HG03342 (cell line): ENCODE results near the gene CYBB.
"Not testable (repeated sequence)": the region's sequence is repeated elsewhere in the genome, so short reads cannot be mapped to it uniquely, and the experiment has no call there.

Experiments
- ATAC-seq: cut with Tn5 transposase; IDR thresholded peaks from one replicate; pipeline ENCODE4 v1.9.1; 2021; ENCODE audit warnings: mild to moderate bottlenecking, moderate library complexity; ENCODE audit not compliant: unreplicated experiment

The CYBB gene

DNA sequence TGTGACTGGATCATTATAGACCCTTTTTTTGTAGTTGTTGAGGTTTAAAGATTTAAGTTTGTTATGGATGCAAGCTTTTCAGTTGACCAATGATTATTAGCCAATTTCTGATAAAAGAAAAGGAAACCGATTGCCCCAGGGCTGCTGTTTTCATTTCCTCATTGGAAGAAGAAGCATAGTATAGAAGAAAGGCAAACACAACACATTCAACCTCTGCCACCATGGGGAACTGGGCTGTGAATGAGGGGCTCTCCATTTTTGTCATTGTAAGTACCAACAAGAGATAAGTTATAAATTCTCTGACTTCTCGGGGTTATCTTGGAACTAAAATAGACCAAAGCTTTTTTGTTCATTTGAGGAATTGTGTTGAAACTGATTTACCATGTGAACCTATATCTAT, at the start of gene CYBB:
Gene CYBB, plus strand, starts transcription at position 203 of the 400 bp plus-strand sequence. Its CDS starts 19 bp downstream, at position 222.
- no peak for ATAC-seq

DNA sequence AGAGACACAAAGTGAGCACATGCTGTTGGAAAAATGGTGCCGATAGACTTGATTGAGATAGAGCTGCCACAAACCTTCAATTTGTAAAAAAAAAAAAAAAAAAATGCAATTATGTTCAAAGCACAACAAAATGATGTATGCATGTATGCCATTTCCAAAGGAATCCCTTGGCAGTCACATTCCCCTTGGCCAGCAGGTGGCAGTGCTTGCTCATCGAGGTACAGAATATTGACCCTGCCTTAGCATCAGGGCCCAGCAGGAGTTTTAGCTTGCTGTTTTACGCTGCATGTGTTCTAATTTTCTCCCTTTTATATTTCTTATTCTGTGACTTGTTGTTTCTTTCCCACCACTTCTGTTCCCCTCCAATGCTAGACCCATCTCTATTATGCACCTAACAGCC, 34.5 kb upstream of the CYBB start:
- peak; percentile 68 for ATAC-seq

DNA sequence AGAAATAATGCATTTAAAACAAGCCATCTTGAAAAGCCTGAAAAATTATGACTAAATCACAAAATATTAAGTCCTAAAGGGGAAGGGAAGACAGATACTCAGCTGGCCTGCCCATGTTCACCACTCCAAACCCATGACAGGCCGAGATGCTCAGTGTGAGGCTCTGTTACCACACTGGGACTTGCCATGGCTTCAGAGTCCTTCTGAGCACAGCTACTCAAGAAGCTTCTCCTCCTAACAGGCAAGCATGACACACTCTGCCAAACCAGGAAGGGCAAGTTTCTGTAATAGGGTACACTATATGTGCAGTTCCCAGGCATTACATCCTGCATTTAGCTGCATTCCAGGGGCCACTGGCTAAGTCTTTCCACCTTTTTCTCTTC, 34.0 kb upstream of the CYBB start:
- ATAC-seq = peak; percentile 29

DNA sequence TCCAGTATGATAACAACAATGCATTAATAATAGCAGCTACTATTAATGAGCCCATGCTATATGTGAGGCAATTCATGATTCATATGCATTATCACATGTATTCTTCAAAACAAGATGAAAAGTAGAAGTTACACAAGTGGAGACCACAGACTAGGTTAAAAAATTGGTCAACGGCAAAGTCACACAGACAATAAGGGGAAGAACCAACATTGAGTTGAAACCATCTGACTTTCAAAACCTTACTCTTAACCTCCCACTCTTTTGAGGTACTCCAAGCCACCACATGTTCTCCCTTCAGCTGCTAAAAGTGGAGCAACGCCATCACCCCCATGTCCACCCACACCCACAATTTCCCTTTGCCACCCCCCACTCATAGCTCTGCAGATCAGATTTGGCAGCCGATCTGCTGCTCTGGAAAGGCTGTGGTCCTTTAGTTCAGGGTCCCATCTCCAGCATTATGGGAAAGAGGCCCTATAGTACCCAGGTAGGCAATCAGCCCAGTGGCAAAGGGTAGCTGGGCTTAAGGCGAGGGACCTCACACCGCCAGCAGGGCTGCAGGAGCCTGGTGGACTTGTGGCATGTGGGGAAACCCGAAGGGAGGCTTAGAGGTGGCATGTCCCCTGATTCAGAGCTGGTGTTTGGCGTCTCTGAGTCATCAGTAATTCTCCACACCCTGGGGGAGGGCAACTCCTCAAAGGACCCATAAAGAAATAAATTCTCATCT, 33.5 kb upstream of the CYBB start:
- ATAC-seq = peak; percentile 77

DNA sequence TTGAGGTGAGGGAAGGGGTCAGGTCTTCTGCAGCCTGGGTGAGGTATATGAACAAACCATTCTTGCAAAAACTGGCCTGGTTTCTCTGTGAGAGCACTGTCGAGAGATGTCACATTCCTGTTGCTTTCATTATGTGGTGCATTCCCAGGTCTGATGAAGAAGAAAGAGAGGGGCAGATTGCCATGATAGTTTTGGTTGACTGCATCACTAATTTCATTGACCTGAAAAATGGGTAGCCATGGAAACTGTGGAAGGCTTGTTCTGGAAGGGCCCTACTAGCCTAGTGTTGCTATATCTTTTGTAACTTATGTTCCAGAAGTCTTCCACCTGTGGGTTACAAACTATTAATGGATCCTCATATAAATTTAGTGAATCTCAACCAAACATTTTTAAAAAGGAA, 32.9 kb upstream of the CYBB start:
- no peak for ATAC-seq

DNA sequence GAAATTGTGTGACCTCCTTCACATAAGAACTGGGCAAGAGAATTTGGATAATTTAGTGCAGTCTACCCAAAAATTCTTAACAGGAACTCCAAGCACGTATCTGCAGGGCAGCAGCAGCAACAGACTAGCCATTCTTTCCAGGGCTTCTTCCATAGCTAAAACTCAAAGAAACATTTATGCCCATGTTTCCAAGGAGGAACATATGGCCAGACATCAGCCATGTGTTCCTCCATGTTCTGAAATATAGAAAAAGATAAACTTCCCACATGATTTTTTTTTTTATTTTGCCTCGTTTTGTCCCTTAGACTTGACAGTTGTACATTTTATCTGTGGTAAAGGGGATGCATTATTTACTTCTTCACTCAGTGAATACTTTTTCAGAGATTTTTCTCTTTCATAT, 27.6 kb upstream of the CYBB start:
- no peak for ATAC-seq

DNA sequence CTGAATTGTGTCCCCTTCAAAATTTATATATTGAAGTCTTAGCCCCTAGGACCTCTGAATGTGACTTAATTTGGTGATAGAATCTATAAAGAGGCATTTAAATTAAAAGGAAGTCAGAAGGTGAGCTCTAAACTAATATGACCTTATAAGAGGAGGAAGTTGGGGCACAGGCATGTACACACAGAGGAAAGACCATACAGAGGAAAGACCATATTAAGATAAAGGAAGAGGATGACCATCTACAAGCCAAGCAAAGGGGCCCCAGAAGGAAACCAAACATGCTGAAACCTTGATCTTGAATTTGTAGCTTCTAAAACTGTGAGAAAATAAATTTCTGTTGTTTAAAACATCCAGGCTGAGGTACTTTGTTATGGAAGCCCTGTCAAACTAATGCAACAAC, 26.9 kb upstream of the CYBB start:
- ATAC-seq = no peak

DNA sequence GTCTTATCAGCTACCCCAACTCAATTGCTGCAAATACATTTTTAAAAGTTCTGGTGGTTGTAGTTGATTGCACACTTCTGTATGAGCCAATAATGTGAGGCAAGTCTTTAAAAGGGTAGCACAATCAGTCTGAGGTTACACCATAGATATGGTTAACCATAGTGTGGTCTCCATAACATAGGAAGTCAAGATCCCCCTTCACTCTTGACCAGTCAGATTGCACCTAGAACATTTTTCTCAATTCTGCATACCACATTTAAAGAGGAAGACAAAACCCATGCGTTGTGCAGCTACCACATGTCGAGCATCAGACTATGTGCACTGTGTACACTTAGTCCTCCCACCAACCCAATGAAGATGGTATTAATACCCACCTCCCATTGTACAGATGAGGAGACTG, 26.5 kb upstream of the CYBB start:
- no peak for ATAC-seq

DNA sequence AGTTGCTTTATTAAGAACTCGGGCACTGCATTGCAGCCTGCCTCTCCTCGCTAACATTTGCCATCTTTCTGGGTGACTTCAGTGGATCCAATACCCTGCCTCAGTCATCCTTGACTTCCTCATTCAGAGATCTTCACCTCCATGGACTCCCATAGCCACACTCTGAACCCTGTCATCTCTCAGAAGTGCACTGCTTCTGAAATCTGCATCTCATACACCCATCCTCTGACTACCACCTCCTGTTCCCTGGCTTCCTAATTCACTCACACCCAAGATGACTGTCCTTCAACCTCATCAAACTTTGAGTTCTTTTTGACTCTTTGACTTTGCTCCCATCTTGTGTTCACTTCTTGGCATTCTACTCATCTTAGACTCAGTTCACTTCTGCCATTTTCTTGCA, 25.3 kb upstream of the CYBB start:
- ATAC-seq = peak; percentile 14

DNA sequence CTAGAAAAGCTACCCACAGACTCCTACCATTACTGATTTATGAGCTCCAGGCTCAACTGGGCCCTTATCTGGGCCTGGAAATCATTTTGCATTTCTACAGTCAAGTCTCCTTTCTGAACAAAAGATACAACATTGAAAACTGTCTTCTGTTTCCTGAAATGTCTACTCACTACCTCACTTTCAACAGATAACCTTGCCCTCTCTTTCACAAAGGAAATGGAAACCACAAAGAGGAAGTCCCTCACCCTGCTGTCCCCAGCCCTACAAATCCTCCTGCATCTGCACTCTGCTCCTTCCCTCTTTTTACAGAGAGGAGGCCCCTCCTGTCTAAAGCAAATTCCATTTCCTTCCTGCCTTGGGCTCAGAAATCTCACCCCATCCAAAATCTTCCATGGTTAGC, 24.8 kb upstream of the CYBB start:
- ATAC-seq = peak; percentile 93

DNA sequence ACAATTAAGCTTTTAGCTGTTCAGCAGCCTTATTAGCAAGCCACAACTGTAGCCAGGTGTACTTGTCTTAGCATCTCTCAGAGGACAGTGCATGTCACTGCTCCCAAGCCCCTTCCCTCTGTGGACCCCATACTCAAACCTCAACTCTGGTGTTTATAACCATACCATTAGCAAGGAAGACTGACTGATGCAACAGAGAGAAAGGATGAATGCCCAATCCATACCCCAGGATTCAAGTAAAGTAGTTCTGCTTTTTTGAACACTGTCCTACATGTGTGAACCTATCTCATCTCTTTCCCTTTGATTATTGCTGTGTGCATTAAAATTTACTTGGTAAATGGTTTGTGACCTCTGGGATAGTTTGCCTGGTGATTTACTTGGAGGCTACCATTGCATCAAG, 22.8 kb upstream of the CYBB start:
- ATAC-seq = no peak

DNA sequence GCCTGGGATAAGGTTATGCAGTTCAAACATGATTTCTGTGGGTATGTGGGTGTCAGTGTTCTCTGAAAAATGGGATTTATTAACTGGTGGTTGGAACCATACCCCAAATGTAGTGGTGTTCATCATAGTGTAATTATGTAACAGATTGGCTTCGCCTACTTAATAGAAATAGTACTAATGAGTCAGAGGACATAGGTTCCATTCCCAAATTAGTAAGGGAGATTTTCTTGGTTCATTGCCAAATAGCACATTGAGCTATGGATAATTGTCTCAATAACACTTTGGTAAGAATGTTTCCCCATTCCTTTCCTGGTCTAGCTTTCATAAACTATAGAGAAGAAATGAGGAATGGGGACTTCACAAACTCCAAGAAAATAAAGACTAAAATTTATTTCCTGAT, 20.5 kb upstream of the CYBB start:
- ATAC-seq = no peak

DNA sequence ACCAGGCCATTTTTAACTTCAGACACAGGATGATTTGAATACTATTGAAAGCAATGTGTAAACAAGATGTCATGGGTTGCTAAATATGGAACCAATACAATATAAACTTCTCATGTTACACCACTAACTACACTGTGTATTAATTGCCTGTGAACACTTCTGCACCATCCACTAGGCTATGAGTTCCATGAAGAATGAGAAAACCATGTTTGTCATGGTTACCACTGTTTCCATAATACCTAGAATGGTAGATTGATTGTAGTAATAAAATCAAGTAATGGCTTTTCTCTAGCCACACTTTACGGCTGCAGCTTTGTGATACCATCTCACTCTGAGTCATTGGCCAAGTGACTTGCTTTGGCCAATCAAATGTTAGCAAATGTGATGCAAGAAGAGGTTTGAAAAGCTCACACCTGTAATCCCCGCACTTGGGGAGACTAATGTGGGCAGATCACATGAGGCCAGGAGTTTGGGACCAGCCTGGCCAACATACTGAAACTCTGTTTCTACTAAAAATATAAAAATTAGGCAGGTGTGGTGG, 19.9 kb upstream of the CYBB start:
- ATAC-seq = no peak

DNA sequence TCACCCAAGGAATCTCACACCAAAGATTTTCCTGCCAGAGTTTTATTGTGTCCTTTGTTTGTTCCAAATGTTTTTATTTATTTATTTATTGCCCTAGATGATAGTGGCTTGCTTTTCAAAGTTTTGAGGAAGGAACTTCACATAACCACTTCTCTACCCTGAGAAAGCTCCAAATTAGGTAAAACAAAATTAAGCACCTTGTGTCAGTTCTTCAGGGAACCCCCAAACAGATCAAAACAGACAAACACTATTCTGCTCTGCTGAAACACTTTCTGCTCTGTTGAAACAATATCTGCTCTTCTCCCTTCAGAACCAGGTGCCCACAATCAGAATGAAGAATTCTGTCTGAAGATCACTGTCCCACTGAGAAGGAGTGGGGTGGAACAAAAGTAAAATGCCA, 16.5 kb upstream of the CYBB start:
- no peak for ATAC-seq

DNA sequence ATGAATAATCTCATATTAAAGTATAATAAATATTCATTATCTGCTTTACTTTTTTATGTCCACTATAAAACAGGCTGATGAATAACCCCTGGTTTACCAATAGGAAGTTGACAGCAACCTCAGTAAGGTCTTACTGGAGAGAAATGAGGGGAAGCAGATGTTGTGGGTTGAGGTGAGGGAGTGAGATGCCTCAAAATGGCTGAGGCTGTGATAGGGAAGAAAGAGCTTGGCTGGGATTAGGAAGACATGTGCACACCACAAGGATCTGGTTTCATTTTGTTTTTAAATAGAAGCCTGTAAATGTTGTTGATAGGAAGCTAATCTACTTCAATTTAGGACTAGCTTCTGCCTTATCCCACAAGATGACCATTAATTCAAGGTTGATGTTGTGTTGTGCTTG, 14.4 kb upstream of the CYBB start:
- no peak for ATAC-seq

DNA sequence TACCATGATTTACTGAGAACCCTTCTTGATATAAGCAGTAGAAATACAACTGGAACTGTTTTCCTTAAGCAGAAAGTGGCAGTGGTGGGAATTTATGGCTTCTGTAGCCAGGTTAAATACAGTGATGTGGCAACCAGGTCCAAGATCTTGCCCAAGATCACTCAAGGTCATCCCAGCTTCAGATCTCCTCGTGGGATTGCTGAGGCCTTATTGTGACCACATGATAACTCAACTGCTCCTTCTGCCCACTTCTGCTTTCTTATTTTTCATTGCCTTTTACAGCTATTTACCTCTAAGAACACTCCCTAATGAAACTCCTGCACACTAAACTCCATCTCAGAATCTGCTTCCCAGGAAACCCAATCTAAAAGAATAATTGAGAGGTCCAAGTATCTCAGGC, 12.4 kb upstream of the CYBB start:
- ATAC-seq = no peak

DNA sequence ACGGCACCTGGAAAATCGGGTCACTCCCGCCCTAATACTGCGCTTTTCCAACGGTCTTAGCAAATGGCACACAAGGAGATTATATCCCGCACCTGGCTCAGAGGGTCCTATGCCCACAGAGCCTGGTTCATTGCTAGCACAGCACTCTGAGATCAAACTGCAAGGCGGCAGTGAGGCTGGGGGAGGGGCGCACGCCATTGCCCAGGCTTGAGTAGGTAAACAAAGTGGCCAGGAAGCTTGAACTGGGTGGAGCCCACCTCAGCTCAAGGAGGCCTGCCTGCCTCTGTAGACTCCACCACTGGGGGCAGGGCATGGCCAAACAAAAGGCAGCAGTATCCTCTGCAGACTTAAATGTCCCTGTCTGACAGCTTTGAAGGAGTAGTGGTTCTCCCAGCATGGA, 11.0 kb upstream of the CYBB start:
- not testable (repeated sequence) for ATAC-seq

DNA sequence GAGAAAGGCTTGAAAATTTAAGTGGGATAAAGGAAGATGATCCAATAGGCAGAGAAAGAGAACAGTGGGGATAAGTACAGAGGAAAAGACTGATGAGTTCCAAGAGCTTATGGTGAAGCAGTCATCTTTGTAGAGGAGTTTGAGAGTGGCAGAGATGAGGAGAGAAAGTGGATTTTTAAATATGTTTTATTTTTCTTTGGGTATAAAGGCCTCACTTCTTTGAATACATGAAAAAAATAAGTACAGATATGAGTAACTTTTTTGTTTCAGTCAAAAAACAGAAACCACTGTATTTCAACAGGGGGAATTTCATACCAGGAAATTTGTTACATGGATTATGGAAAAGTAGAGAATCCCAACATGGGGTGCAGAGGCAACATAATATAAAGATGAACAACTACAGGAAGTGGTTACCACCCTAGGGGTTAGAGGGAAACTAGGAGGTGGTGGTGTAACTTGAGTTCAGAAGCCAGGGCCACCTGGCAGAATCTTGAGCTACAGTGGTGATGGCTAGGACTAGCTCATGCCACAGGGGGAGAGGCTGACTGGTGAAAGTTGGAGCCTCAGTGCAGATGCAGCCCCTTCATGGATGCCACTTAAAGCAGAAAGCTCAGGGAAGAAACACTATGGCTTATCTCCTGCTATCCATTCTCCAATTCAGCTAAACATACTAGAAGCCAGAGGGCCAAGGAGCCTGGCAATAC, 3.4 kb upstream of the CYBB start:
- peak; percentile 67 for ATAC-seq

DNA sequence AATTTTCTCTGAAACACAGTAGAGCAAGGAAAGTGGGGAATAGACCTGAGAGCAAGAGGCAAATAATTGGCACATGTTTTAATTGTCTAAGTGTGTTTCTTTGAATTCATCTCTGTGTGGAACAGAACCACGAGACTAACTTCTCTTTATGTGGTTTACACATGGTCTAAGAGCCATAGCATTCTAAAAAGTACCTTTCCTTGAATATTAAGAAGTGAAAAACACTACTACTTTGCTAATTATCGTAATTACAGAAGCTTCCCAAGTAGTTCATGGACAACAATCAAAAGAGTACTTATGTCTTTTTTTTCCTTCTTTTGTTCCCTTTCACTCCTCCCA, 2.9 kb upstream of the CYBB start:
- ATAC-seq = peak; percentile 23

DNA sequence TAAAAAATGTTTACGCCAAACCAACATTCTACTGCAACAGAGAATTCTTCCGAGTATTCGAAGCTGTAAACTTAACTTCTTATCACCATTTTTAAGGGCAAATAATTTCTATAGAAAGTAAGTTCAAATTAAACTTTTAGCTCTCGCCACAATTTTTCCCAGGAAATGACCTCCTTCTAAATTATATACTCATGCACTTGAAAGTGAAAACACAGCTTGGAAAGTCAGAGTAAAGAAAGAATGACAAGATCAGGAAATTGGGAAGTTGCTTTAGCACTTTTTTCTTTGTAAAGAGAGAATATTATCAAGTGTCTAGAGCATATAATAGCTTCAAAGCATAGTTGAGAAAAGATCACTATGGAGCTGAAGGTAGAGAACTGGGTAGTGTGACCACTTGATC, 1.2 kb downstream of the CYBB start:
- ATAC-seq = peak; percentile 13

DNA sequence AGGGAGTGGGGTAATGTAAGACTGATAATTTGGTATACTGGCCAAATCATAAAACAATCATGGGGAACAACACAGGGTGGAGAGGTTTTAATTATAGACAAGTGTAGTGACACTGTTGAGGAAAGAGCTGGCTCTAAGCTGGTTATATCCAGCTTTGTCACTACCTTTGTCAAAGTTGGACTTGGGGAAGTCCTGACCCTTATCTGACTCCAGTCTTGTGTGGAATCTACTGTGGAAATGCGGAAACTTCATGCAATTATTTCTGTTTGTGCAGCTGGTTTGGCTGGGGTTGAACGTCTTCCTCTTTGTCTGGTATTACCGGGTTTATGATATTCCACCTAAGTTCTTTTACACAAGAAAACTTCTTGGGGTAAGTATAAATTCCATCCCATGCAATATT, 2.0 kb downstream of the CYBB start:
- ATAC-seq = peak; percentile 23

DNA sequence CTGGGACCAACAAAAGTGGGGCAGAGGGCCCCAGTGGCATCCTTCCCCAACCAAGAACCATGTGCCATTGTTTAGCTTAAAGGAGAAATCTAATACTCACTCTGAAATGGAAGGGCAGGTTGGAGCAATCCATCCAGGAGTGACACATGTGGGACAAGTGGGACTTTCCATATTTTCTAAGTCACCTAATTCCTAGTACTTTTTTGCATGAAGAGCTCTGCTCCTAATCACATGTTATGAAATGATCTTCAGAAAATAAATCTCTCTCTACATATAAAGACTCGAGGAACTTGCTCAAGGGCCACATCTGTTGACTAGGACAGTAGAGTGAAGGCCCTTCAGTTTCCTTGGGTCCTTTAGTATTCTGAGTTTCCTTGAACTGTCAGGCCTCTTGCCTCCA, 2.5 kb downstream of the CYBB start:
- ATAC-seq = no peak

DNA sequence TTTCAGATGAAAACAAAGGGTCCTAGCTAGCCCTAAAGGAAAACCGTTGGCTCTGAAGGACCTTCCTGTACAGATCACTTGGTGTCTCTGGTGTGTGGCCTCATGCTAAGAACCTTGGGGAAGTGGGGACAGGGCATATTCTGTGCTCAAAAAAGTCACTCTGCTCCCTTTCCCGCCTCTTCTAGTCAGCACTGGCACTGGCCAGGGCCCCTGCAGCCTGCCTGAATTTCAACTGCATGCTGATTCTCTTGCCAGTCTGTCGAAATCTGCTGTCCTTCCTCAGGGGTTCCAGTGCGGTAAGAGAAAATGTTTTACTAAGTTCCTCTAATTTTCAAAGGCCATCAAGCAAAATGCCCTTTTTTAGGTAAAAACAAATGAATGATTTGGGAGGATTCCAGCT, 3.4 kb downstream of the CYBB start:
- no peak for ATAC-seq
